H1 (cell line): ENCODE data around the gene RAI14. TPM values are rescaled to one million over a fixed set of nuclear protein-coding genes. Genes with fewer than 3 reads are reported as not detected.

Experiments used
- CTCF ChIA-PET: fragments of 300-600 bp; sonication (Branson Sonifier 250); formaldehyde crosslinking; loops from one replicate; lab custom pipeline; 2021; ENCODE audit not compliant: partially characterized antibody; lab: Charles Lee
- POLR2A ChIA-PET: fragments of 300-600 bp; sonication (Branson Sonifier 250); formaldehyde crosslinking; loops from one replicate; lab custom pipeline; 2021; ENCODE audit warnings: inconsistent platforms; ENCODE audit not compliant: partially characterized antibody; lab: Charles Lee
- DNase-seq, 2 experiments: peaks; one replicate each; pipeline versions ENCODE4 v3.0.0 to v3.0.0-alpha.2; 2010 to 2022; ENCODE audit warnings: low spot score in 2 of 2, low read depth in 1 of 2, mixed read lengths in 1 of 2
- FAIRE-seq: peaks from 2 replicates; lab custom pipeline; 2011; peaks lifted over from hg19 to GRCh38; lab: Jason Lieb, UNC
- H2AFZ ChIP-seq: 2 replicates; pipeline ENCODE4 v1.8.1; 2012; ENCODE audit warnings: low read length, inconsistent platforms
- H2AK5ac ChIP-seq: 2 replicates; pipeline ENCODE4 v1.6.1; 2013; ENCODE audit warnings: low read depth, low read length
- H2BK120ac ChIP-seq: replicated peaks from 2 replicates; pipeline ENCODE3; 2013; ENCODE audit warnings: low read depth, low read length, inconsistent platforms
- H2BK12ac ChIP-seq: 2 replicates; pipeline ENCODE4 v1.6.1; 2013; ENCODE audit warnings: low read depth, low read length
- H2BK15ac ChIP-seq: 2 replicates; pipeline ENCODE4 v1.6.1; 2013; ENCODE audit warnings: low read length
- H2BK20ac ChIP-seq: 2 replicates; pipeline ENCODE4 v1.6.1; 2013; ENCODE audit warnings: low read length
- H2BK5ac ChIP-seq: 2 replicates; pipeline ENCODE4 v1.6.1; 2013; ENCODE audit warnings: low read depth, low read length
- H3K14ac ChIP-seq: 2 replicates; pipeline ENCODE4 v1.6.1; 2013; ENCODE audit warnings: inconsistent platforms; ENCODE audit not compliant: insufficient read length
- H3K18ac ChIP-seq: 2 replicates; pipeline ENCODE4 v1.6.1; 2013; ENCODE audit warnings: low read length; ENCODE audit errors: extremely low read depth
- H3K23ac ChIP-seq: 2 replicates; pipeline ENCODE4 v1.6.1; 2013; ENCODE audit warnings: inconsistent platforms; ENCODE audit not compliant: insufficient read length
- H3K23me2 ChIP-seq: 2 replicates; pipeline ENCODE4 v1.6.1; 2013; ENCODE audit warnings: low read depth, low read length
- H3K27ac ChIP-seq: 2 replicates; pipeline ENCODE4 v1.6.1; 2011; ENCODE audit warnings: low read depth, low read length, inconsistent platforms
- H3K27me3 ChIP-seq, 4 experiments: replicated peaks in 1 of 4; 1 replicate in 1 of 4; 2 replicates in 3 of 4; pipeline versions ENCODE4 v1.6.1 to v1.8.1; 2011 to 2013; ENCODE audit warnings: low read length in 3 of 4, mild to moderate bottlenecking in 3 of 4, inconsistent platforms in 2 of 4, mixed read lengths in 2 of 4, moderate library complexity in 1 of 4; ENCODE audit not compliant: control insufficient read depth in 3 of 4, insufficient read depth in 3 of 4; ENCODE audit errors: extremely low read depth in 1 of 4
- H3K36me3 ChIP-seq, 4 experiments: 2 replicates each; pipeline versions ENCODE4 v1.6.1 to v1.8.1; 2011 to 2013; ENCODE audit warnings: mild to moderate bottlenecking in 4 of 4, low read length in 3 of 4, moderate library complexity in 2 of 4, control low read depth in 1 of 4, inconsistent platforms in 1 of 4; ENCODE audit not compliant: insufficient read depth in 4 of 4, control insufficient read depth in 2 of 4
- H3K4ac ChIP-seq: replicated peaks from 2 replicates; pipeline ENCODE3; 2013; ENCODE audit warnings: low read length, low read depth, mixed read lengths, inconsistent platforms; ENCODE audit not compliant: insufficient read length
- H3K4me1 ChIP-seq, 4 experiments: replicated peaks in 1 of 4; 1 replicate in 1 of 4; 2 replicates in 3 of 4; pipeline versions ENCODE4 v1.6.1 to v1.8.1; 2011 to 2013; ENCODE audit warnings: low read length in 3 of 4, inconsistent platforms in 2 of 4, mixed read lengths in 1 of 4; ENCODE audit not compliant: insufficient read depth in 4 of 4, control insufficient read depth in 3 of 4
- H3K4me2 ChIP-seq, 2 experiments: 2 replicates each; pipeline versions ENCODE4 v1.6.1 to v1.8.1; 2011 to 2013; ENCODE audit warnings: low read depth in 2 of 2, low read length in 2 of 2, control low read depth in 1 of 2, inconsistent platforms in 1 of 2, mild to moderate bottlenecking in 1 of 2; ENCODE audit not compliant: insufficient read depth in 1 of 2
- H3K4me3 ChIP-seq, 4 experiments: fragments of 200-600, 300-600 bp in 1 of 4; sonication (generic), shearing (Covaris generic), sonication (Bioruptor Twin) in 1 of 4; 2 replicates each; pipeline versions ENCODE4 v1.5.1 to v1.8.1; 2011 to 2016; ENCODE audit warnings: low read length in 4 of 4, low read depth in 3 of 4, control low read depth in 2 of 4, inconsistent platforms in 2 of 4, mild to moderate bottlenecking in 2 of 4, mixed read lengths in 1 of 4, moderate library complexity in 1 of 4; ENCODE audit not compliant: insufficient read depth in 2 of 4; ENCODE audit errors: extremely low read depth in 1 of 4
- H3K56ac ChIP-seq: replicated peaks from 2 replicates; pipeline ENCODE3; 2013; ENCODE audit warnings: low read depth, mild to moderate bottlenecking, mixed read lengths, low read length, inconsistent platforms; ENCODE audit not compliant: insufficient read length
- H3K79me1 ChIP-seq: 2 replicates; pipeline ENCODE4 v1.6.1; 2013; ENCODE audit warnings: low read depth, low read length, control low read depth
- H3K79me2 ChIP-seq, 2 experiments: 2 replicates each; pipeline versions ENCODE4 v1.6.1 to v1.8.1; 2012 to 2013; ENCODE audit warnings: low read length in 2 of 2, mild to moderate bottlenecking in 2 of 2, inconsistent platforms in 1 of 2; ENCODE audit not compliant: insufficient read depth in 2 of 2, control insufficient read depth in 1 of 2
- H3K9ac ChIP-seq, 4 experiments: replicated peaks in 1 of 4; 1 replicate in 1 of 4; 2 replicates in 3 of 4; pipeline versions ENCODE4 v1.6.1 to v1.8.1; 2011 to 2013; ENCODE audit warnings: low read depth in 3 of 4, low read length in 3 of 4, control low read depth in 2 of 4, mild to moderate bottlenecking in 2 of 4, moderate library complexity in 2 of 4, inconsistent platforms in 1 of 4; ENCODE audit errors: extremely low read depth in 1 of 4
- H3K9me3 ChIP-seq, 2 experiments: 2 replicates each; pipeline versions ENCODE4 v1.6.1 to v1.8.1; 2012 to 2013; ENCODE audit warnings: mild to moderate bottlenecking in 2 of 2, moderate library complexity in 2 of 2, control low read depth in 1 of 2, inconsistent platforms in 1 of 2, low read depth in 1 of 2, low read length in 1 of 2, mixed read lengths in 1 of 2; ENCODE audit not compliant: insufficient read depth in 2 of 2
- H4K20me1 ChIP-seq, 2 experiments: replicated peaks in 1 of 2; 2 replicates each; pipeline versions ENCODE3 to v1.8.1; 2011 to 2013; ENCODE audit warnings: inconsistent platforms in 2 of 2, low read length in 2 of 2, mild to moderate bottlenecking in 1 of 2; ENCODE audit not compliant: insufficient read depth in 2 of 2, control insufficient read depth in 1 of 2
- H4K5ac ChIP-seq: 2 replicates; pipeline ENCODE4 v1.6.1; 2013; ENCODE audit warnings: low read length, low read depth, mixed read lengths, inconsistent platforms; ENCODE audit not compliant: insufficient read length
- H4K8ac ChIP-seq: 2 replicates; pipeline ENCODE4 v1.8.0; 2013; ENCODE audit warnings: mild to moderate bottlenecking, moderate library complexity, low read length, inconsistent platforms; ENCODE audit not compliant: insufficient read depth; ENCODE audit errors: extremely low read depth
- H4K91ac ChIP-seq: replicated peaks from 2 replicates; pipeline ENCODE3; 2013; ENCODE audit warnings: low read length, mixed read lengths, inconsistent platforms; ENCODE audit not compliant: insufficient read length
- E2F6 ChIP-seq: IDR thresholded peaks from 2 replicates; pipeline ENCODE4 v1.6.1; 2012; ENCODE audit warnings: inconsistent platforms
- FOSL1 ChIP-seq: IDR thresholded peaks from 2 replicates; pipeline ENCODE4 v1.6.1; 2011; ENCODE audit warnings: mild to moderate bottlenecking, low read depth, low read length, moderate library complexity; ENCODE audit not compliant: insufficient read depth
- JUN ChIP-seq: IDR thresholded peaks from 2 replicates; pipeline ENCODE4 v1.6.1; 2011; ENCODE audit warnings: low read depth, mild to moderate bottlenecking, improper control_type of control experiment, low read length
- TCF12 ChIP-seq: IDR thresholded peaks from 2 replicates; pipeline ENCODE4 v1.6.1; 2011; ENCODE audit warnings: low read depth, mild to moderate bottlenecking, low read length
- TEAD4 ChIP-seq: IDR thresholded peaks from 2 replicates; pipeline ENCODE4 v1.6.1; 2012; ENCODE audit warnings: low read depth, low read length, inconsistent platforms, mixed read lengths
- WGBS, 2 experiments: shearing (Covaris generic) in 1 of 2; methylation state at CpG; one replicate each; pipeline versions ENCODE4 v1.1.6 to v1.1.7; 2013 to 2015; ENCODE audit warnings: low lambda C conversion rate in 2 of 2, mixed read lengths in 2 of 2, inconsistent platforms in 1 of 2, low coverage in 1 of 2, missing lambda C conversion rate in 1 of 2; ENCODE audit not compliant: insufficient replicate concordance in 2 of 2, insufficient coverage in 1 of 2, insufficient read length in 1 of 2; ENCODE audit errors: extremely low coverage in 1 of 2, missing lambda C conversion rate in 1 of 2; 5-methylcytosine and 5-hydroxymethylcytosine counted together
- polyA plus RNA-seq, 7 experiments: library from polyadenylated mRNA; depleted of rRNA in 3 of 7; stranded (reverse) in 5 of 7; unstranded in 2 of 7; fragments of >200 nt in 5 of 7; fragments of 200-250 nt in 2 of 7; gene quantifications; 1 replicate in 5 of 7; 2 replicates in 1 of 7; 4 replicates in 1 of 7; pipeline versions ENCODE4 v1.2.1 to v1.2.3, GENCODE V29; 2011 to 2013; ENCODE audit warnings: missing spikeins in 2 of 7, mixed read lengths in 2 of 7
- total RNA-seq: library from RNA; stranded (reverse); fragmentation: NEBNext Ultra II Directional; extraction: Animal tissue kit (Norgen Biotek cat#: 25700); gene quantifications from 2 replicates; pipeline ENCODE4 v1.2.1, GENCODE V29; 2021

RAI14 gene
- total and polyA plus RNA-seq, 2 of the 8 experiments (the other 6 are each of a cell fraction or from before 2014, with no cell fraction given), result 48.4 to 210 TPM

GRCh38 chr5:34625246-34625645, 30.9 kb upstream of the RAI14 start:
- Histone ChIP-seq H2BK12ac (no peak overlapping the region), H3K23me2 (no peaks in the 10 kb centered on the region), H3K4me1 (peaks cover 0 to 2% (median under 1%) of the 10 kb centered on the region in 4 experiments; a peak in 2 of 7 replicates), H2AK5ac (no peak overlapping the region), H3K27me3 (no peaks in the 10 kb centered on the region), H3K79me2 (no peaks in the 10 kb centered on the region), H3K27ac (no peak overlapping the region), H3K56ac (no peak overlapping the region), H4K5ac (no peak overlapping the region), H4K20me1 (no peaks in the 10 kb centered on the region), H3K14ac (no peak overlapping the region), H3K79me1 (no peaks in the 10 kb centered on the region), H3K4ac (no peak overlapping the region), H2BK15ac (no peak overlapping the region), H3K9me3 (no peaks in the 10 kb centered on the region; a peak in 1 of 4 replicates), H4K91ac (no peak overlapping the region), H3K4me3 (no peak overlapping the region), H2BK120ac (no peak overlapping the region), H2BK5ac (no peak overlapping the region), H2BK20ac (no peak overlapping the region), H3K23ac (no peak overlapping the region), H4K8ac (no peak overlapping the region), H3K4me2 (no peak overlapping the region), H3K36me3 (no peaks in the 10 kb centered on the region), H2AFZ (peak overlapping the region; percentile 54; the same call in 1 of the 2 replicates), H3K18ac (no peak overlapping the region), H3K9ac (no peak overlapping the region)
- ChIA-PET CTCF (interaction anchor here (0.9 to 2.2 kb wide), 2 partner anchors 9 to 102 kb away, joined by 3 to 5 read pairs; no protein-coding TSS in a partner anchor), POLR2A (no interaction called here)
- WGBS, 2 experiments, result 95% methylated on average over 1 of the region's 1 CpG; no CpG with 5 or more reads in 1 of the 2 experiments
- TF ChIP-seq FOSL1, result no peak
- no peak for TF ChIP-seq JUN
- no peak for TF ChIP-seq TEAD4
- TF ChIP-seq TCF12, result no peak
- TF ChIP-seq E2F6, result no peak
- FAIRE-seq (no peak), DNase-seq (no peak)
